ENCODE measurements around the gene FBN3.

DNA sequence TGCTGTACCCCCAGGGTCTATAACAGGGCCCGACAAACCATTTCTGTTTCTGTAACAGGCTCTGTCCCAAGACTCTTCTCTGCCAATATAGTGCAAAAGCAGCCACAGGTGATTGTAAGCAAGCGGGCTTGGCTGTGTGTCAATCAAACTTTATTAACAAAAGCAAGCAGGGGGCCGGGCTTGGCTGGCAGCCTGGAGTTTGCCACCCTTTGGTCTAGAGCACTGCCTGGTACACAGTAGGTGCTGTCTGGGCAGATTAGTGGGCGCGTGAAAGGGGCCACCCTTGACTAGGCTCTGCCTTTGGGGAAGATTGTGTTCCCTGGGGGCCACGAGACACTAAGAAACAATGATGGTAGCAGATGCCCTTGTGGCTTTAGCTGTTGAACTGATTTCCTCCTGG, 69.4 kb downstream of the FBN3 start:
- TF ChIP-seq, protein P1, sequence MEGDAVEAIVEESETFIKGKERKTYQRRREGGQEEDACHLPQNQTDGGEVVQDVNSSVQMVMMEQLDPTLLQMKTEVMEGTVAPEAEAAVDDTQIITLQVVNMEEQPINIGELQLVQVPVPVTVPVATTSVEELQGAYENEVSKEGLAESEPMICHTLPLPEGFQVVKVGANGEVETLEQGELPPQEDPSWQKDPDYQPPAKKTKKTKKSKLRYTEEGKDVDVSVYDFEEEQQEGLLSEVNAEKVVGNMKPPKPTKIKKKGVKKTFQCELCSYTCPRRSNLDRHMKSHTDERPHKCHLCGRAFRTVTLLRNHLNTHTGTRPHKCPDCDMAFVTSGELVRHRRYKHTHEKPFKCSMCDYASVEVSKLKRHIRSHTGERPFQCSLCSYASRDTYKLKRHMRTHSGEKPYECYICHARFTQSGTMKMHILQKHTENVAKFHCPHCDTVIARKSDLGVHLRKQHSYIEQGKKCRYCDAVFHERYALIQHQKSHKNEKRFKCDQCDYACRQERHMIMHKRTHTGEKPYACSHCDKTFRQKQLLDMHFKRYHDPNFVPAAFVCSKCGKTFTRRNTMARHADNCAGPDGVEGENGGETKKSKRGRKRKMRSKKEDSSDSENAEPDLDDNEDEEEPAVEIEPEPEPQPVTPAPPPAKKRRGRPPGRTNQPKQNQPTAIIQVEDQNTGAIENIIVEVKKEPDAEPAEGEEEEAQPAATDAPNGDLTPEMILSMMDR (IDR thresholded peaks at IDR 0.05; ENCODE audit: low read length) = no peak
- TF ChIP-seq EZH2 (IDR thresholded peaks at IDR 0.05; ENCODE audit: borderline replicate concordance, low read length) = no peak

Measured in OCI-LY1 (cell line).